Brain pericyte (primary cell): ENCODE results near the gene NRCAM.
"Not testable (repeated sequence)": the region's sequence is repeated elsewhere in the genome, so short reads cannot be mapped to it uniquely, and the experiment has no call there.

Source experiments
- DNase-seq: peaks from one replicate; pipeline ENCODE4 v3.0.0-alpha.2; 2012; ENCODE audit warnings: low read depth, low spot score

The NRCAM gene

GRCh38 chr7:108282427-108282996 lies 173.7 kb downstream of the NRCAM start:
- no peak for DNase-seq

GRCh38 chr7:108280136-108280535 lies 176.1 kb downstream of the NRCAM start:
- no peak for DNase-seq

- DNase-seq: no peak
These were observed 177.5 kb downstream of the NRCAM start for GRCh38 chr7:108278776-108279175.

- DNase-seq: no peak
These were observed 178.0 kb downstream of the NRCAM start for GRCh38 chr7:108278281-108278680.

- DNase-seq: not testable (repeated sequence)
These were observed 181.8 kb downstream of the NRCAM start for GRCh38 chr7:108274447-108274846.

- not testable (repeated sequence) for DNase-seq
These were observed 183.3 kb downstream of the NRCAM start for GRCh38 chr7:108272891-108273290.

- DNase-seq: no peak
These were observed 185.7 kb downstream of the NRCAM start for GRCh38 chr7:108270385-108271015.

GRCh38 chr7:108268200-108268820 lies 187.9 kb downstream of the NRCAM start:
- DNase-seq: no peak

GRCh38 chr7:108267615-108268014 lies 188.6 kb downstream of the NRCAM start:
- DNase-seq: no peak

GRCh38 chr7:108266491-108266890 lies 189.7 kb downstream of the NRCAM start:
- DNase-seq: no peak

- DNase-seq: no peak
These were observed 190.2 kb downstream of the NRCAM start for GRCh38 chr7:108266035-108266434.

GRCh38 chr7:108265007-108265406 lies 191.2 kb downstream of the NRCAM start:
- DNase-seq: no peak

- DNase-seq: no peak
These were observed 192.8 kb downstream of the NRCAM start for GRCh38 chr7:108263425-108263824.

- no peak for DNase-seq
These were observed 194.5 kb downstream of the NRCAM start for GRCh38 chr7:108261560-108262255.

GRCh38 chr7:108259447-108259846 lies 196.8 kb downstream of the NRCAM start:
- DNase-seq: not testable (repeated sequence)

GRCh38 chr7:108257954-108258353 lies 198.3 kb downstream of the NRCAM start:
- no peak for DNase-seq

- no peak for DNase-seq
These were observed 202.0 kb downstream of the NRCAM start for GRCh38 chr7:108254259-108254658.

- no peak for DNase-seq
These were observed 202.8 kb downstream of the NRCAM start for GRCh38 chr7:108253275-108254044.

- no peak for DNase-seq
These were observed 204.1 kb downstream of the NRCAM start for GRCh38 chr7:108252177-108252576.

GRCh38 chr7:108251700-108252099 lies 204.5 kb downstream of the NRCAM start:
- DNase-seq: no peak

- no peak for DNase-seq
These were observed 206.8 kb downstream of the NRCAM start for GRCh38 chr7:108249453-108249852.

- no peak for DNase-seq
These were observed 207.4 kb downstream of the NRCAM start for GRCh38 chr7:108248821-108249220.
